ENCODE results near the gene MT2A.

DNA sequence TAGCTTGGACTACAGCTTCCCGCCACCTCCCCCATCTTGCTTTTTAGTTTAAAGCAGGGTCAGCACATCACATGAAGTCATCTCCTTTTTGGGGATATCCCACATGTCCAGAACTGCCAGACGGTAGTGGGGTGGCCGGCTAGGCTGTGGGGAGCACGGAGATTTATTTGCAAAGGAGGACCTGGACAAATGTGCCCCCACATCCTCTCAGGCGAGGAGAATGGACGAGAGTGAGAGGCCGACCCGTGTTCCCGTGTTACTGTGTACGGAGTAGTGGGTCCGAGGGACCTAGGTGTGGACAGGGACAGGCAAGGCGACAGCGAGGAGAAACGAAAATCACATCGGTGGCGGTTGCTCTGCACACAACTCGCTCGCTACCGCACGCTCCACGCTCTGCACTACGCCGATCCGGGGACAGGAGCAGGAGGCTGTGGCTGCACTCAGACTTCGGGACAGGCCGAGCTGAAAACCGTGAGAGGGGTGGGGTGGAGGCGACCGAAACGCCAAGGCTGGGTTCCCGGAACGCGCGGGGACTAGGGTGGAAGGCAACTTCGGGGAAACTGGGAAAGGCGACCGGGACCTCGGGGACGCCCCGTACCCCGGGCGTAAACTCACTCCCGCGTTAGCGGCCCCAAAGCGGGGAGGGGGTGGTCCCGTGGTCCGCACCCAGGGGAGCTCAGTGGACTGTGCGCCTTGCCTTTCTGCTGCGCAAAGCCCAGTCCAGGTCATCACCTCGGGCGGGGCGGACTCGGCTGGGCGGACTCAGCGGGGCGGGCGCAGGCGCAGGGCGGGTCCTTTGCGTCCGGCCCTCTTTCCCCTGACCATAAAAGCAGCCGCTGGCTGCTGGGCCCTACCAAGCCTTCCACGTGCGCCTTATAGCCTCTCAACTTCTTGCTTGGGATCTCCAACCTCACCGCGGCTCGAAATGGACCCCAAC, 29.7 kb downstream of the MT2A start, which contains the start of gene MT1A:
- TF ChIP-seq, protein P1, sequence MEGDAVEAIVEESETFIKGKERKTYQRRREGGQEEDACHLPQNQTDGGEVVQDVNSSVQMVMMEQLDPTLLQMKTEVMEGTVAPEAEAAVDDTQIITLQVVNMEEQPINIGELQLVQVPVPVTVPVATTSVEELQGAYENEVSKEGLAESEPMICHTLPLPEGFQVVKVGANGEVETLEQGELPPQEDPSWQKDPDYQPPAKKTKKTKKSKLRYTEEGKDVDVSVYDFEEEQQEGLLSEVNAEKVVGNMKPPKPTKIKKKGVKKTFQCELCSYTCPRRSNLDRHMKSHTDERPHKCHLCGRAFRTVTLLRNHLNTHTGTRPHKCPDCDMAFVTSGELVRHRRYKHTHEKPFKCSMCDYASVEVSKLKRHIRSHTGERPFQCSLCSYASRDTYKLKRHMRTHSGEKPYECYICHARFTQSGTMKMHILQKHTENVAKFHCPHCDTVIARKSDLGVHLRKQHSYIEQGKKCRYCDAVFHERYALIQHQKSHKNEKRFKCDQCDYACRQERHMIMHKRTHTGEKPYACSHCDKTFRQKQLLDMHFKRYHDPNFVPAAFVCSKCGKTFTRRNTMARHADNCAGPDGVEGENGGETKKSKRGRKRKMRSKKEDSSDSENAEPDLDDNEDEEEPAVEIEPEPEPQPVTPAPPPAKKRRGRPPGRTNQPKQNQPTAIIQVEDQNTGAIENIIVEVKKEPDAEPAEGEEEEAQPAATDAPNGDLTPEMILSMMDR (IDR thresholded peaks at IDR 0.05), result no peak
- peak in 1 of 2 donors; percentile 43 for TF ChIP-seq POLR2A (IDR thresholded peaks at IDR 0.05)
